GM12865 (cell line): ENCODE data around the gene TCEANC.
"Not testable (repeated sequence)": the region's sequence is repeated elsewhere in the genome, so short reads cannot be mapped to it uniquely, and the experiment has no call there.

ENCODE experiments used
- DNase-seq: peaks from one replicate; pipeline ENCODE4 v3.0.0; 2010; ENCODE audit warnings: low read depth
- H3K4me3 ChIP-seq: 2 replicates; pipeline ENCODE4 v1.5.1; 2011; ENCODE audit warnings: mild to moderate bottlenecking, low read depth, low read length, control low read depth
- TF ChIP-seq, protein P1 (sequence below): IDR thresholded peaks from 2 replicates; pipeline ENCODE4 v1.5.1; 2011; ENCODE audit warnings: low read length, control low read depth, low read depth, inconsistent platforms; ENCODE audit not compliant: insufficient read depth; ENCODE audit errors: missing control alignments

TCEANC gene

DNA sequence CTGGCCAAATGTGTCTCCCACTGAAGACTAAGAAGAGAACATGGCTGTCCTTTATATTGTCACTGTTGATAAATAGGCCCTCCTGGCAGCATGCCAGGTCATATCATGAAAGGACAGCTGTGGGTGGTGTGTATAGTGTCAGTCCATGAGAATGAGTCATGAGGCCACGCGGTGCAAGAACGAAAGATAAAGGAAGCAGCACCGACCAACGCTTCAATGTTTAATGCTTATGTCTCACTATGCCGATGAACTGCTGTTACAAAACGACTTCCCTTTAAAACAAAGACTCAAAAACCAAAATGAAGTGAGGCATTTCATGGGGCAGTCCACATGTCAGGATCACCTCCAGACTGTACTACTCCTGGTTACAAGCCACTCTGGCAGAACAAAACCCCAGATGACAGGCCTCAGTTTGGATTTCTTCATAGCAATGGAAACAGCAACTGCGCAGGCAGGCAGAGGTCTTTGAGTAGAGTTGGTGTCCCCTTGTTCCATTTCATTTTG lies 5.2 kb upstream of the TCEANC start:
- TF ChIP-seq, protein P1, sequence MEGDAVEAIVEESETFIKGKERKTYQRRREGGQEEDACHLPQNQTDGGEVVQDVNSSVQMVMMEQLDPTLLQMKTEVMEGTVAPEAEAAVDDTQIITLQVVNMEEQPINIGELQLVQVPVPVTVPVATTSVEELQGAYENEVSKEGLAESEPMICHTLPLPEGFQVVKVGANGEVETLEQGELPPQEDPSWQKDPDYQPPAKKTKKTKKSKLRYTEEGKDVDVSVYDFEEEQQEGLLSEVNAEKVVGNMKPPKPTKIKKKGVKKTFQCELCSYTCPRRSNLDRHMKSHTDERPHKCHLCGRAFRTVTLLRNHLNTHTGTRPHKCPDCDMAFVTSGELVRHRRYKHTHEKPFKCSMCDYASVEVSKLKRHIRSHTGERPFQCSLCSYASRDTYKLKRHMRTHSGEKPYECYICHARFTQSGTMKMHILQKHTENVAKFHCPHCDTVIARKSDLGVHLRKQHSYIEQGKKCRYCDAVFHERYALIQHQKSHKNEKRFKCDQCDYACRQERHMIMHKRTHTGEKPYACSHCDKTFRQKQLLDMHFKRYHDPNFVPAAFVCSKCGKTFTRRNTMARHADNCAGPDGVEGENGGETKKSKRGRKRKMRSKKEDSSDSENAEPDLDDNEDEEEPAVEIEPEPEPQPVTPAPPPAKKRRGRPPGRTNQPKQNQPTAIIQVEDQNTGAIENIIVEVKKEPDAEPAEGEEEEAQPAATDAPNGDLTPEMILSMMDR = no peak
- no peak overlapping the region for H3K4me3 ChIP-seq
- DNase-seq = no peak

DNA sequence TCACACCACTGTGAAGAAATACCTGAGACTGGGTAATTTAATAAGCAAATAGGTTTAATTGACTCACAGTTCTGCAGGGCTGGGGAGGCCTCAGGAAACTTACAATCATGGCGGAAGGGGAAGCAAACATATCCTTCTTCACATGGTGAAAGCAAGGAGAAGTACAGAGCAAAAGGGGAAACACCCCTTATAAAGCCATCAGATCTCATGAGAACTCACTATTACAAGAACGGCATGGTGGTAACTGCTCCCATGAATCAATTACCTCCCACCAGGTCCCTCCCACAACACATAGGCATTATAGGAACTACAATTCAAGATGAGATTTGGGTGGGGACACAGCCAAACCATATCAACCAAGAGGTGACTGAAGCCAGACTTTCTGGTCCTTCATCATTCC lies 4.6 kb upstream of the TCEANC start:
- not testable (repeated sequence) for DNase-seq, H3K4me3 ChIP-seq

DNA sequence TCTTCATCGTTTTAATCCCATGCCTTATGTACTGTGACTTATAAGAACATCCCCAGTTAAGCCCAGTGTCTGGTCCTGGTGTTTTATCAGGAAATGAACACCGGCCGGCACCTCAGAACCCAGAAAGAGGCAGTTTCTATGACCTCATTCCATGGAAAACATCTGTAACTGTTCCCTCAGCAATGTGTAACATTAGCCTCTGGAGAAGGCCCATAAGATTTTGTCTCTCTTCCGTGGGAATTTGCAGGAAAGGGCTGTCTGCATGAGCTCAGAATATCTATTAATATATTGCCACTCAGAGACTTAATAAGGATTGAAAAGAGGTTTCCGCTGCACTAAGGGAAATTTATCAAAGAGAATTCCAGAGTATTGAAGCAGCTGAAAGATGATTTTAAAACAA lies 3.1 kb upstream of the TCEANC start:
- TF ChIP-seq, protein P1 = no peak
- H3K4me3 ChIP-seq = no peak overlapping the region
- no peak for DNase-seq

DNA sequence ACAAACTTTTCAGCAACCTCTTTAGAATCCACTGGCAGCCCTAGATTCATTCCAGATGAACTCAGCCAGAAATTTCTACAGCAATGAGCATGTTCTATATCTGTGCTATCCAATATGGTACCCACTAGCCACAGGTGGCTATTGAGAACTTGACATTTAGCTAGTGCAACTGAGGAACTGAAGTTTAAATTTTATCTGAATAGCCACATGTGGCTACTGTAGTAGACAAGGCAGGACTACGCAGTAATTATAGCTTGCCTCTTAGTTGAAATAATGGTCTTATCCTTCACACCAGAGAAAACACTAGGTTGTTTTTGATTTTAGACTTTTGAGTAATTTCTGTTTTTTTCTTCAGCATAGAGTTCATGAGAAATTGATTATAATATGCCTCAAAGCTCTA lies 2.6 kb upstream of the TCEANC start:
- no peak for DNase-seq
- TF ChIP-seq, protein P1 = no peak
- no peak overlapping the region for H3K4me3 ChIP-seq

DNA sequence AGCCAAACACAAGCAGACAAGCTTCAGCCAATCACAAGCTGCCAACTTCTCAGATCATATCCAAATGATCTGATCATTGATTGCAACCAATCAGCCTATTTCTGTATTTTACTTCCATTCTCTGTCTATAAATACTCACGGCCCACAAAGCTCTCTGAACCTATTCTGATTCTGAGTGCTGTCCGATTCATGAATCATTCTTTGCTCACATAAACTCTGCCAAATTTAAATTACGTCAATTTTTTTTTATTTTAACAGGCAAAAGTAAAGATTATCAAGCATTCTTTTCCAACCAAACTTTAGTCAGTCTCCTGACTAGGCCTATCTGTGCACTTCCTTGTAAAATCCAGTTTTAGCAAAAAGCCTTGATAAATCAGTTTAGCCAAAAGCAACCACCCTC lies 1.8 kb upstream of the TCEANC start:
- no peak for DNase-seq
- TF ChIP-seq, protein P1 = no peak
- H3K4me3 ChIP-seq = no peak overlapping the region

DNA sequence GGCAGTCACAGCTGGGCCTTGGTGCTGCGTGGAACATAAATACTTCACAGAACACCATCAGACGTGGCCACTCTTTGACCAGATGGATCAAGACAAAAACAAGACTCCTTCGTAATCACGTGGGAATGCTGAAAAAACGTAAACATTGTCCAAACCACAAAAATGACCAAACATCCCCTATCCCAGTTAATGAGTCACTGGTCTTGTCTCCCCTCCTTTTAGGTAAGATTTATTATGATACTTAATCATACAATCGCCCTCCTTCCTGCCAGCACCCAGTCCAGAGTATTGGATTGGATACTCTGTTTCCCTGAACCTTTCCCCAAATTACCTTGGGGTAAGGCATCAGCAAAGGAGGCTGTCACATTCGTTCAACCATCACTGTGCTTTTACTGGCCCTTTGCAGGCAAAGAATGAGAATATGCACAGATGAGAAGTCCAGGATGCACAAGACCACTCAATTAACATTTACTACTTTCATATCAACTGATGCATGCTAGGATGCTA lies 601 bp upstream of the TCEANC start:
- peak overlapping the region; percentile 49 for H3K4me3 ChIP-seq
- TF ChIP-seq, protein P1 = no peak
- no peak for DNase-seq

DNA sequence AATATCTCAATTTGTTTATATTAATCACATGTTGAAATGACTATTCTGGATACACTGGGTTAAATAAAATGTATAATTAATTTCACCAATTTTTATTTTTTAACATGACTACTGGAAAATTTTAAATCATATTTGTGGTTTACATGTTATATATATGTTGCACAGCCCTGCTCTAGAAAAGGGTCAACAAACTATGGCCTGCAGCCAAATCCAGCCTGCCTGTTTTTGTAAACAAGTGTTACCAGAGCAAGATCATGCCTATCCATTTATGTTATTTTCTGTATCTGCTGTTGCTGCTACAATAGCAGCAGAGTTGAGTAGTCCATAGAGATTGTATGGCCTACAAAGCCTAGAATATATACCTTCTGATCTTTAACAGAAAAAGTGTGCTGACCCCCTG lies 1.2 kb downstream of the TCEANC start:
- DNase-seq = no peak
- TF ChIP-seq, protein P1 = no peak
- peak overlapping the region; percentile 61 for H3K4me3 ChIP-seq
